NCI-H524 treated with DMSO at 0.1 percent for 48 hours (cell line): ENCODE measurements around the gene HLA-G.

ENCODE experiments used
- DNase-seq: peaks from one replicate; lab custom pipeline; 2025; lab: John Stamatoyannopoulos, UW

HLA-G gene

DNA sequence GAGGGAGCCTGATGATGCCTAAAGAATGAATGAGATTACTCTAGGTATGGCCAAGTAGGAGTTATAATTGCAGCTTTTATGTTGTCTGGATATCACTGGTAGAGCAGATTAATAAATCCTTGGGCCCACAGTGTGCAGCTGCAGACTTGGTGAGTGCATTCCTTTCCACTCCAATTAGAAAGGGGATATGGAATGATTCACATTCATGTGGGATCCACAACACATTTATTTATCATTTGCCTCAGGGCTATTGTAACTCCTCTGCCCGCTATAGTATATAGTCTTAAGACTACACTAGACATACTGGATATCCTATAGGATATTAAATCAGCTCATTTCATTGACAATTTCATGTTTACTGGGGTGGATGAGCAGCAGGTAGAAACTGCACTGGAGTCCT is 11.6 kb upstream of the HLA-G start:
- DNase-seq, result no peak

DNA sequence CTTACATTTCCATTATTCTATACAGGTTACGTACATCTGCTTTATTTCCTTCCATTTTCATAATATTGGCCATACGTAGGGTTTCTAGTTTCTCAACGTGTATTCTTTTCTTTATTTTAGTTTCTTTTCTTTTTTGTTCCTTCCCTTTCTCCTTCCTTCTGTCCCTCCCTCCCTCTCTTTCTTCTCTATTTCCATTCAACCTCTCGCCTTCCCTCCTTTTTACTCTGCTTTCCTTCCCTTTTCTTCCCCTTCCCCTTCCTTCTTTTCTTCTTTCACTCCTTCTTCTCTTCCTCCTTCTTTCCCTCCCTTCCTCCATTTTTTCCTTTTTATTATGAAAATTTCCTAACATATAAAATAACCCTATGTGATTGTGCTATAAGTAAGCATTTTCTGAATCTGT is 8.7 kb upstream of the HLA-G start:
- no peak for DNase-seq

DNA sequence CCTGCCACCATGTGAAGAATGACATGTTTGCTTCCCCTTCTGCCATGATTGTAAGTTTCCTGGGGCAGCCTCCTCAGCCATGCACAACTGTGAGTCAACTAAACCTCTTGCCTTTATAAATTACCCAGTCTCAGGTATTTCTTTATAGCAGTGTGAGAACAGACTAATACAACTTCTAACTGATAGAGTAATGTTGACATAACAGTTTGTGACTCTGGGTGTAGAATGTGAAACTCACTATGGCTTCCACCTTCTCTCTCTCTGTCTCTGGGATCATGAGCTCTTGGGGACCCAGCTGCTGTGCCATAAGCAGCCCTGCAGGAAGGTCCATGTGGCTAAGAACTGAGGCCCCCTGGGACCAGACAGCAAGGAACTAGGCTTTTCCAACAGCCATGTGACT is 3.5 kb upstream of the HLA-G start:
- DNase-seq, result no peak

DNA sequence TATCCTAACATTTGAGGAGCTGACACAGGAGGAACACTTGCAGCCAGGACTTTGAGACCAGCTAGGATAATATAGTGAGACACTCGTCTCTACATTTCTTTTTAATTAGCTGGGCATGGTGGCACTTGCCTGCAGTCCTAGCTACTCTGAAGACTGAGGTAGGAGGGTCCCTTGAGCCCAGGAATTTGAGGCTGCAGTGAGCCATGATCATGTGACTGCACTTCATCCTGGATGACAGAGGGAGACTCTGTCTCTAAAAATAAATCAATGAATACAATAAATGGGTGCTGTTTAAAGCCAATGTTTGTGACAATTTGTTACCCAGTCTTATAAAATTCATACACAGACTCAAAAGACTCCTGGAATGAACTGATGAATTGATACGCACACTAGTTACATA is 1.8 kb upstream of the HLA-G start:
- DNase-seq, result no peak

- DNase-seq, result no peak
Measured at GRCh38 chr6:29826271-29826670, 1.4 kb upstream of the HLA-G start.

GRCh38 chr6:29828471-29828797 is 809 bp downstream of the HLA-G start:
- no peak for DNase-seq

DNA sequence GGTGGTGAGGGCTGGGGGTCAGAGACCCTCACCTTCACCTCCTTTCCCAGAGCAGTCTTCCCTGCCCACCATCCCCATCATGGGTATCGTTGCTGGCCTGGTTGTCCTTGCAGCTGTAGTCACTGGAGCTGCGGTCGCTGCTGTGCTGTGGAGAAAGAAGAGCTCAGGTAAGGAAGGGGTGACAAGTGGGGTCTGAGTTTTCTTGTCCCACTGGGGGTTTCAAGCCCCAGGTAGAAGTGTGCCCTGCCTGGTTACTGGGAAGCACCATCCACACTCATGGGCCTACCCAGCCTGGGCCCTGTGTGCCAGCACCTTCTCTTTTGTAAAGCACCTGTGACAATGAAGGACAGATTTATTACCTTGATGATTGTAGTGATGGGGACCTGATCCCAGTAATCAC is 2.1 kb downstream of the HLA-G start:
- no peak for DNase-seq

DNA sequence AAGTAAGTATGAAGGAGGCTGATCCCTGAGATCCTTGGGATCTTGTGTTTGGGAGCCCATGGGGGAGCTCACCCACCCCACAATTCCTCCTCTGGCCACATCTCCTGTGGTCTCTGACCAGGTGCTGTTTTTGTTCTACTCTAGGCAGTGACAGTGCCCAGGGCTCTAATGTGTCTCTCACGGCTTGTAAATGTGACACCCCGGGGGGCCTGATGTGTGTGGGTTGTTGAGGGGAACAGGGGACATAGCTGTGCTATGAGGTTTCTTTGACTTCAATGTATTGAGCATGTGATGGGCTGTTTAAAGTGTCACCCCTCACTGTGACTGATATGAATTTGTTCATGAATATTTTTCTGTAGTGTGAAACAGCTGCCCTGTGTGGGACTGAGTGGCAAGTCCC is 2.8 kb downstream of the HLA-G start:
- DNase-seq, result no peak

- DNase-seq, result no peak
Measured at GRCh38 chr6:29831776-29832175, 4.2 kb downstream of the HLA-G start.

GRCh38 chr6:29834564-29835436 is 7.2 kb downstream of the HLA-G start:
- DNase-seq, result no peak

GRCh38 chr6:29839917-29840316 is 12.3 kb downstream of the HLA-G start:
- DNase-seq, result no peak

GRCh38 chr6:29841030-29841429 is 13.4 kb downstream of the HLA-G start:
- no peak for DNase-seq

DNA sequence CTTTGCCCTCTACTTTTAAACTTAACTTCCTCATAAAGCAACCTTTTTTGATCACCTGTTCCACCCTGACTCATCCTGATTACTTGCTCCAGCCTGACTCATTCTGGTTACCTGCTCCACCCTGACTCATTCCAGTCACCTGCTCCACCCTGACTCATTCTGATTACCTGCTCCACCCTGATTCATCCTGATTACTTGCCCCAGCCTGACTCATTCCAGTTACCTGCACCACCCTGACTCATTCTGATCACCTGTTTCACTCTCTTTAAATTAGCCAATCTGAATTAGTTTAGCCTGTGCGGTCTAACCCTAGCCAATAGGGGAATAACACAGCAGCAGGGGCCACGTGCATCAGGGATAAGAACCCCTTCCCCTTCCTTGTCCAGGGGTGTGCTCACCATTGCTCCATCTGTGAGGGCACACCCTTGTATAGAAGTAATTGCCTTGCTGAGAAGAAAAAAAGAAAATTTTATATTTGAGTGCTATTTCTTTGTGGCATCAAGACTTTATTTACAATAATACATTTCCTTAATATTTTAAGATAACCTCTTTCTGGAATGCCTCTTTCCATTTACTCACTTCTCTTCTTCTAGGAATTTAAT is 17.9 kb downstream of the HLA-G start:
- DNase-seq, result no peak

- no peak for DNase-seq
Measured at GRCh38 chr6:29847871-29848630, 20.4 kb downstream of the HLA-G start.

- no peak for DNase-seq
Measured at GRCh38 chr6:29850011-29850553, 22.5 kb downstream of the HLA-G start.

DNA sequence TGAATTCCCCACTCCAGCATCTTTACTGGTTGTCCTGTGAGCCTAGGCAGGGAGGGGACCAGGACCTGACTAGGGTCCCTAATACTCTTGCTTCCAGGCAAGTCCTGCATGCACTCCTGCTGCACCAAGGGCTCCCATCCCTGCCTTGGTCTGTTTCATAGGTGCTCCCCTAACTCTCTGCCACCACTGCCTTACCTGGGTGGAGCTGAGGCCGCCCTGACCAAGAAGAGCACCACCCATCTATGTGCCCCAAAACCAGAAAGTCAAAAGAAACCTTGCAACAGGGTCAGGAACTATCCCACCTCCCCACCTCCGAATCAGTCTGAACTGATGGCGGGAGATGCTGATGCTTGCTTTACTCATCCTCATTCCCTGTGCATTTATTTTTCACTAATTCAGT is 23.6 kb downstream of the HLA-G start:
- DNase-seq, result no peak

DNA sequence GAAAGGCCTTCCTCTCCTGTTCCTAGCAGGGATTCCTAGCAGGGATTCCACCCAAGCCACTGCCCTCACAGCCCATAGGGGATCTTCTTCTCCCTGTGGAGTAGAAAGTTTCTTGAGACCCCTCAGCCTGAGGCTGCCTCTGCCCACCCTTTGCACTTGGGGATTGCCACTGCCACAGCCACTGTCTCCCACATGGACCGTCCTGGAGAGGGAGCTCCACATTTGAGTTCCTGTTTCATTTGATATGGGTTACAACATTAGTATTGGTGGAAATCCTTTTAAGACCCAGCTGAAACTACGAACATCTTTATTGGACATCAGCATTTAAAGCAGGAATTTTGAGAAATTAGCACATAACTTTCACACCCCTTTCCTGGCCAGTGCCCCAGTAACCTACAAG is 25.6 kb downstream of the HLA-G start:
- DNase-seq, result no peak

DNA sequence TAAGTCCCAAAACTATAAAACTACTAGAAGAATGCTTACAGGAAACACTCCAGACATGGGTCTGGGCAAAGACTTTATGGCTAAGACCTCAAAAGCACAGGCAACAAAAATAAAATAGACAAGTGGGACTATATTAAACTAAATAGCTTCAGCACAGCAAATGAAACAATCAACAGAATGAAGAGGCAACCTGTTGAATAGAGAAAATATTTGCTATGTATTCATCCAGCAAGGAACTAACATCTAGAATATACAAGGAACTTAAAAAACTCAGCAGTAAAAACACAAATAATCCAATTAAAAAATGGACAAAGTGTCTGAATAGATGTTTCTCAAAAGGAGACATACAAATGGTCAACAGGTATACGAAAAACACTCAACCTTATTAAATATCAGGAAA is 30.4 kb downstream of the HLA-G start:
- DNase-seq, result no peak

- DNase-seq, result no peak
Measured at GRCh38 chr6:29861521-29862255, 34.1 kb downstream of the HLA-G start.

GRCh38 chr6:29864037-29864810 is 36.6 kb downstream of the HLA-G start:
- DNase-seq, result no peak

- no peak for DNase-seq
Measured at GRCh38 chr6:29865631-29866030, 38.0 kb downstream of the HLA-G start.
